Activated CD4-positive, alpha-beta memory T cell treated with anti-CD3 and anti-CD28 coated beads, Interleukin-2, amount 10 ng/mL, durations not matched to agents 7 days and 5 days (primary cell): Measurements from ENCODE around the gene PADI1. TPM values are rescaled to one million over a fixed set of nuclear protein-coding genes. Genes with fewer than 3 reads are reported as not detected.

ENCODE experiments used
- CTCF ChIA-PET: fragments of 350-600 bp; sonication (Branson Sonifier 250); formaldehyde crosslinking; loops from one replicate; lab custom pipeline; 2021; ENCODE audit warnings: antibody characterized with exemption, inconsistent platforms; lab: Charles Lee
- POLR2A ChIA-PET: fragments of 350-600 bp; sonication (Branson Sonifier 250); formaldehyde crosslinking; loops from one replicate; lab custom pipeline; 2021; ENCODE audit warnings: antibody characterized with exemption; lab: Charles Lee
- DNase-seq: peaks from one replicate; pipeline ENCODE4 v3.0.0-alpha.2; 2020
- H3K27ac Mint-ChIP-seq: one replicate; pipeline ENCODE4 v1.8.0; 2021; ENCODE audit warnings: mild to moderate bottlenecking, mixed read lengths
- H3K27me3 Mint-ChIP-seq: one replicate; pipeline ENCODE4 v1.8.0; 2021; ENCODE audit warnings: mixed read lengths
- H3K36me3 Mint-ChIP-seq: one replicate; pipeline ENCODE4 v1.8.0; 2021; ENCODE audit warnings: low read depth, mixed read lengths
- H3K4me1 Mint-ChIP-seq: one replicate; pipeline ENCODE4 v1.8.0; 2021; ENCODE audit warnings: mixed read lengths
- H3K4me3 Mint-ChIP-seq: one replicate; pipeline ENCODE4 v1.8.0; 2021; ENCODE audit warnings: mild to moderate bottlenecking, mixed read lengths
- H3K9me3 Mint-ChIP-seq: one replicate; pipeline ENCODE4 v1.8.0; 2021; ENCODE audit warnings: mixed read lengths
- total RNA-seq, 2 experiments: library from RNA; stranded (reverse); gene quantifications; one replicate each; pipeline ENCODE4 v1.2.3, GENCODE V29; 2021

PADI1 gene
- total RNA-seq, 2 experiments from 2014 or later: not detected

DNA sequence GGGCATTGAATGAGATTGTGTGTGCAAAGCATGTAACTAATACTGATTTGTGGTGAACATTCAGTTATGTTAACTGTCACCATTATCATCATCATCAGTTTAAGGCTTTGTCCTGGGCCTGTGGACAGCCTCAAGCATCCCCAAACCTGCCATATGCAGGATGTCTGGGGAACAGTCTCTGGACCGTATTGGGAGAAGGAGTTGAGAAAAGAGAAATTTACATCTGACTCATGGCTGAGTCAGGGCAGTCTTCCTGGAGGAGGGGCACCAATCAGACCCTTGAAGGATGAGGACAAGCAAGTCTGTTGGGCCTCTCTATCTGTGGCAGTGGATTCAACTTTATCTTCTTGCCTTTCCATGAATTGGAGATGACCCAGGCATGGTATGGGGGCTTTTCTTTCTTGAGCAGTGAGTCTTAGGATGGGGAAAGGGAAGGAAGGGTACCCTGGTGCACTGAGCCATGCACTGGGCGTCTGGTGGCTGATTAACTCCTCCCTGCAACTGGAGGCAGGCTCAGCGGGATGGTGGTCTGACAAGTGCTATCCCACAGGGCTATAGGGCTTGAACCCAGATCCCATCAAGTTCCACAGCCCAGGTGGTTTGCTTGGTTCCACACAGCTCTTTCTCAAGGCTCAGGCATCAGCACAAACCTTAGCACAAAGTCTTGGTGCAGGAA is 46.9 kb downstream of the PADI1 start:
- Mint-ChIP-seq H3K9me3 (no peaks in the 10 kb centered on the region), H3K4me3 (no peak overlapping the region), H3K4me1 (no peaks in the 10 kb centered on the region), H3K36me3 (no peaks in the 10 kb centered on the region), H3K27ac (no peak overlapping the region), H3K27me3 (no peaks in the 10 kb centered on the region)
- POLR2A ChIA-PET: no interaction called here
- DNase-seq: no peak
- CTCF ChIA-PET: no interaction called here

DNA sequence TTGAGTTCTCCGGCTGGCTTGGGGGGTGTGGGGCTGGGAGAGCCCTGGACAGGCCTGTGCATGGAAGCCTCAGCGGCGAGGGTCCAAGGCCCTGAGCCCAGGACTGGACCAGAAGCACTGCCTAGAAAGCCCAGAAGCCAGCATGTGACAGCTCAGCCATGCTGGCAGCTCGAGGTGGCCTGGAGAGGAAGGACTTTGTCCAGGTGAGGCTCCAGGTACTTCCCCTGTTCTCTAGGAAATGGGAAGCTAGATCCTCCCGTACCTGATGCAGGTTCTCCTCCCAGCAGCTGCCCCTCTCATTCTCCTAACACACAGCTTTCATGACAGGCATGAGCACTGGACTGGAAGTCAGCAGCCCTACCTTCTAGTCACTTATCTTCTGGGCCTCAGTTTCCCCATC is 50.4 kb downstream of the PADI1 start:
- H3K36me3 Mint-ChIP-seq: no peaks in the 10 kb centered on the region
- no peak for DNase-seq
- H3K4me1 Mint-ChIP-seq: no peaks in the 10 kb centered on the region
- H3K9me3 Mint-ChIP-seq: no peaks in the 10 kb centered on the region
- ChIA-PET CTCF (no interaction called here), POLR2A (no interaction called here)
- no peak overlapping the region for H3K4me3 Mint-ChIP-seq
- no peak overlapping the region for H3K27ac Mint-ChIP-seq
- no peaks in the 10 kb centered on the region for H3K27me3 Mint-ChIP-seq

DNA sequence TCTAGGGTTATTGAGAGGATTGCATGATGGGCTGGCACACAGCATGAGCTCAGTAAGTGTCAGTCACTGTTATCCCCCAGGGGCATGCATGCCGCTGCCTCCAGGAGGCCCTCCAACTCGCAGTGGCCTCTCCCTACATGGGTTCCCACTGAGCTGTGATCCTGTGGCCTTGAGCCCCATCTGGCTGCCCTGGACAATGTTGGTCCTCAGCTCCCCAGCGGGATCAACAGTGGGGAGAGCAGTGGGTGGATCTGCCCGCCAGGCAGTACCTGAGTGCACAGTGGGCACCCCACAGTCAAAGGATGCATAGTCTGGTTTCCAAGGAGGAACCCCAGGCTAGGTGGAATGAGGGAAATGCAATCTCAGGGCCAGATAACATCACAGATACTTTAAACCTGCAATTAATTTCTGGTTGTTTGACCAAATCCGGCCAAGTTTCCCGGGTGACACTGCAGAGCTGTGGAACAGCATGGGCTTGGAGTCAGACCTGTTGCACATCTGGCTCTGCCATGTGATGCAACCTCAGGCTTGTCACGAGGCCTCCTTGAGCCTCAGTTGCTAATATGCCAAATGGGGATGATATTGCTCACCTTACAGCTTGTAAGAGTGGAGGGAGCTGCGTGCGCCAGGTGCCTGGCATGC is 53.3 kb downstream of the PADI1 start:
- peaks cover 7% of the 10 kb centered on the region for H3K27me3 Mint-ChIP-seq
- POLR2A ChIA-PET: no interaction called here
- no peak overlapping the region for H3K4me3 Mint-ChIP-seq
- DNase-seq: no peak
- H3K27ac Mint-ChIP-seq: no peak overlapping the region
- no peaks in the 10 kb centered on the region for H3K4me1 Mint-ChIP-seq
- CTCF ChIA-PET: no interaction called here
- H3K9me3 Mint-ChIP-seq: no peaks in the 10 kb centered on the region
- H3K36me3 Mint-ChIP-seq: no peaks in the 10 kb centered on the region

DNA sequence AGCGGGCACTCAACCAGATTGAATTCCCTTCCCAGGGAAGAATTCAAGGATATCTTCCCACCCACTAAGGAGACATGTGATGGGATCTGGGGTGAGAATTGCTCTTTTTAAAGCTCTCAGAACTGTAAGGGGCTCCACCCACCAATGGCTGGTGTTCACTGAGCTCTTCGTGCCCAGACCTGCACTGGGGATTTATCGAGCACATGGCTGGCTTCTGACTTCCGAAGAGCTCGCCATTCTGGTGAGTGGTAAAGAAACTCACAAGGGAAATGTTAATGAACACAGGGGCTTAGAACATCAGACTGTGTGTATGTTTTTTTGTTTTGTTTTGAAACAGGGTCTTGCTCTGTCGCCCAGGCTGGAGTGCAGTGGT is 53.8 kb downstream of the PADI1 start:
- Mint-ChIP-seq H3K4me3 (no peak overlapping the region), H3K27ac (no peak overlapping the region), H3K4me1 (no peaks in the 10 kb centered on the region), H3K36me3 (no peaks in the 10 kb centered on the region), H3K27me3 (peaks cover 9% of the 10 kb centered on the region), H3K9me3 (no peaks in the 10 kb centered on the region)
- no peak for DNase-seq
- POLR2A ChIA-PET: no interaction called here
- CTCF ChIA-PET: no interaction called here

DNA sequence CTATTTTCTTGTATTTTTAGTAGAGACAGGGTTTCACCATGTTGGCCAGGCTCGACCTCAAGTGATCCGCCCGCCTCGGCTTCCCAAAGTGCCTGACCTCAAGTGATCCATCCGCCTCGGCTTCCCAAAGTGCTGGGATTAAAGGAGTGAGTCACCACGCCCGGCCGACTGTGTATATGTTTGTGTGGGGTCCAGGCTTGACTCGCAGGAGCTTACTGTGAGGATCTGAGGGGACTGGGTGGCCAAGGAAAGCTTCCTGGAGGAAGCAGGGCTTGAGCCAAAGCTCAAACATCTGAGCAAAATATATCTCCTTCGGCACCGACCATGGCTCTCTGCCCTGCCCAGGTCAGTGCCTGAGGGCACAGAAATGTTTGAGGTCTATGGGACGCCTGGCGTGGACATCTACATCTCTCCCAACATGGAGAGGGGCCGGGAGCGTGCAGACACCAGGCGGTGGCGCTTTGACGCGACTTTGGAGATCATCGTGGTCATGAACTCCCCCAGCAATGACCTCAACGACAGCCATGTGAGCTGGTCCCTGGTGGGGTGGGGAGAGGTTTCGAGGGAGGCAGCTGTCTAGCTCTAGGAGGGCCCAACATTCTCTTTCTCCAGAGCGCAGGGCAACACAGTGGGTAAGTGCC is 54.4 kb downstream of the PADI1 start:
- Mint-ChIP-seq H3K27me3 (peaks cover 12% of the 10 kb centered on the region), H3K4me1 (no peaks in the 10 kb centered on the region), H3K4me3 (no peak overlapping the region), H3K27ac (no peak overlapping the region), H3K36me3 (no peaks in the 10 kb centered on the region), H3K9me3 (no peaks in the 10 kb centered on the region)
- ChIA-PET POLR2A (no interaction called here), CTCF (no interaction called here)
- DNase-seq: no peak

DNA sequence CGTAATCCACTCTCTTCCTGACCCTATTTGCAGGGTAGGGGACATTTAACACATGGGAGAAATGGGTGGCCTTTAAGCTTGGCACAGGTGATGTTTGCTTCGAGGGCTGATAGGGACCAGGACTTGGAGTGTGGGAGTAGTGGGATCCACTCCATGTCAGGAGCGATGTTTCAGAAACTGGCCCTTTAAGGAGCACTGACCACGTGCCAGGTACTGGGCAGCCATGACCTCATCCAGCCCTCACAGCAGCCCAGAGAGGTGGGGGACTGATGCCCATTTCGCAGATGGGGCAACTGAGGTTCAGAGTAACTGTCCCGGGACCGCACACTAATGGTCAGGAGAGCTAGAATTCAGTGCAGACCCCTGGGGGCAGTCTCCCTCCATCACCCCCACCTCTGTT is 55.3 kb downstream of the PADI1 start:
- Mint-ChIP-seq H3K27me3 (peaks cover 13% of the 10 kb centered on the region), H3K27ac (no peak overlapping the region), H3K36me3 (no peaks in the 10 kb centered on the region), H3K9me3 (no peaks in the 10 kb centered on the region), H3K4me3 (no peak overlapping the region), H3K4me1 (no peaks in the 10 kb centered on the region)
- no peak for DNase-seq
- ChIA-PET POLR2A (no interaction called here), CTCF (no interaction called here)

DNA sequence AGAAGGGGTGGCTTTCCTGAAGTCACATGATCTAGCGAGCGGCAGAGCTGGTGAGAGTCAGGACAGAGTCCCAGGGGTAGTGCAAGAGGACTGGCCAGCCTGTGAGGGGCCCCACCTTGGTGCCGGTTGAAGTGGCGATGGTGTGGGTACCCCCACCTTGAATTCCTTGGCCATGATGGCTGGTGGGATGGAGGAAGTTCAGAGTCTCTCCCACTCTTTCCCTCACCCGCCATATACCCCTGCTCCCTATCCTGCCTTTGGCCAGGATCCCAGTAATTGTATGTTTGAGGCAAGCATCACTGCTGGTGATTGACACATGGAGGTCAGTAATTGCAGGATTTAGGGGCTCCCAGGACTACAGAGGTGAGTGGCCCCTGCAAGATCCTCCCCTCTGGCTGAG is 55.8 kb downstream of the PADI1 start:
- POLR2A ChIA-PET: no interaction called here

DNA sequence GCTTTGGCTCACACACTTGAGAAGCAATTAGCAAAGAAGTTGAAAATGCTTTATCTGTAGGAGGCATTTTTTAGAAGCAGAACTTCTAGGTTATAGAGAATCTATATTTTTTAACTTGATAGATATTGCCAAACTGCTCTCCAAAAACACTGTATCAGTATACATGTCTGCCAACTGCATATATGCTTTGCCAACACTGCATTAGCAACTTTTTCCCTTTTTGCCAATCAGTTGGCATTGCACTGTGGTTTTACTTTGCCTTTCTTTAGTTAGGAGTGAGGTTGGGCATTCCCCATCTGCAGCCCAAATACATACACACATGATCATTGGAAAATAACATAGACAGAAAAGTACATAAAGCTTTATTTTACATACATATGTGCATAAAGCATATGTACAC is 59.0 kb downstream of the PADI1 start:
- H3K9me3 Mint-ChIP-seq: no peaks in the 10 kb centered on the region
- H3K27ac Mint-ChIP-seq: no peak overlapping the region
- ChIA-PET CTCF (no interaction called here), POLR2A (no interaction called here)
- peaks cover 13% of the 10 kb centered on the region for H3K27me3 Mint-ChIP-seq
- no peaks in the 10 kb centered on the region for H3K36me3 Mint-ChIP-seq
- H3K4me1 Mint-ChIP-seq: no peaks in the 10 kb centered on the region
- H3K4me3 Mint-ChIP-seq: no peak overlapping the region
- no peak for DNase-seq

More for the DNA sequence above, 55.8 kb downstream of the PADI1 start:
- no peak for DNase-seq
- no peaks in the 10 kb centered on the region for H3K4me1 Mint-ChIP-seq
- H3K27ac Mint-ChIP-seq: no peak overlapping the region
- H3K9me3 Mint-ChIP-seq: no peaks in the 10 kb centered on the region
- peaks cover 13% of the 10 kb centered on the region for H3K27me3 Mint-ChIP-seq
- no peaks in the 10 kb centered on the region for H3K36me3 Mint-ChIP-seq
- H3K4me3 Mint-ChIP-seq: no peak overlapping the region
- CTCF ChIA-PET: no interaction called here

DNA sequence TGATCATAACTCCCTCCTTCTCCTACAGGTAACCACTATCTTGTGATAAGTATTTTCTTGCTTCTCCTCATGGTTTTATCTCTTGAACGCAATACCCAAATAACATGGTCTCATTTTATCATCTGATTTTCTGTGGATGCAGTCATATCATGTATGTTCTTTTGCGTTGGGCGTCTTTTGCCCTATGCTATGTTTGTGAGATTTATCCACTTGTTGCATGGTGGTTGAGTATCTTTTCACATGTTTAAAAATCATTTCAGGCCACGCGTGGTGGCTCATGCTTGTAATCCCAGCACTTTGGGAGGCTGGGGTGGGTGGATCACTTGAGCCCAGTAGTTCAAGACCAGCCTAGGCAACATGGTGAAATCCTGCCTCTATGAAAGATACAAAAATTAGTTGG is 59.5 kb downstream of the PADI1 start:
- ChIA-PET POLR2A (no interaction called here), CTCF (no interaction called here)
- no peak overlapping the region for H3K27ac Mint-ChIP-seq
- H3K27me3 Mint-ChIP-seq: peaks cover 13% of the 10 kb centered on the region
- H3K36me3 Mint-ChIP-seq: no peaks in the 10 kb centered on the region
- H3K4me3 Mint-ChIP-seq: no peak overlapping the region
- H3K4me1 Mint-ChIP-seq: no peaks in the 10 kb centered on the region
- H3K9me3 Mint-ChIP-seq: no peaks in the 10 kb centered on the region
- no peak for DNase-seq

DNA sequence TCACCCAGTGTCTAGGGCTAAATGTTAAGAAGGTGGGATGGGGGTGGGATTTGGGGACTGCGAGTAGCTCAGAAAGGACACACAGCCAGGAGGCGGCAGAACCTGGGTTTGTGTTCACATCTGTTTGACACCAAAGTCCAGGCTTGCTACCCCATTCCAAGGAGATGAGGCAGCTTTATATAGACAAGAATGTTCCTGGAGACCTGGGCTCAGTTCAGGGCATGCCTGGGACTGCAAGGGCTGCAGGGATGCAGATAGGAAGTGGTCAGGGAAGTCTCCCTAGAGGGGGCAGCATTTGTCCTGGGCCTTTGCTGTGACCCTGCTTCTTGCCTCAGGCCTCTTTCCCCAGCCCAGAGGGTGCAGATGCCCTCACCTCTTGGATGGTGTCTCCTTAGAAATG is 60.2 kb downstream of the PADI1 start:
- H3K27me3 Mint-ChIP-seq: peaks cover 13% of the 10 kb centered on the region
- H3K36me3 Mint-ChIP-seq: no peaks in the 10 kb centered on the region
- H3K4me3 Mint-ChIP-seq: no peak overlapping the region
- no peak overlapping the region for H3K27ac Mint-ChIP-seq
- ChIA-PET CTCF (no interaction called here), POLR2A (no interaction called here)
- DNase-seq: no peak
- H3K9me3 Mint-ChIP-seq: no peaks in the 10 kb centered on the region
- no peaks in the 10 kb centered on the region for H3K4me1 Mint-ChIP-seq

DNA sequence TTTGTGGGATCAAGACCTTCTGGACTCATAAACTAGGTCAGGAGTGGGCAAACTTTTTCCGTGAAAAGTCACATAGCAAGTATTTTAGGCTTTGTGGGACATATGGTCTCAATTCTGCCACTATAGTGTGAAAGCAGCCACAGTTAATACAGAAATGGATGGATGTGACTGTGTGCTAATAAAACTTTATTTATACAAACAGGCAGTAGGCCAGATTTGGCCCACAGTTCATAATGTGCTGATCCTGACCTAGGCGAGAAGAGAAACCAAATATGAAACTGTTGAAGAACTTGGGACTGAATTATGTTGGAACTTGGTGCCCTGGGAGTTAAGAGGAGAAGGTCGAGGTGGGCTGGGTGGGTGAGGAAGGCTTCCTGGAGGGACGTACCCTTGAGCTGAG is 61.0 kb downstream of the PADI1 start:
- CTCF ChIA-PET: no interaction called here
- POLR2A ChIA-PET: no interaction called here
- no peaks in the 10 kb centered on the region for H3K4me1 Mint-ChIP-seq
- no peaks in the 10 kb centered on the region for H3K36me3 Mint-ChIP-seq
- DNase-seq: no peak
- no peak overlapping the region for H3K27ac Mint-ChIP-seq
- H3K4me3 Mint-ChIP-seq: no peak overlapping the region
- peaks cover 13% of the 10 kb centered on the region for H3K27me3 Mint-ChIP-seq
- no peaks in the 10 kb centered on the region for H3K9me3 Mint-ChIP-seq

DNA sequence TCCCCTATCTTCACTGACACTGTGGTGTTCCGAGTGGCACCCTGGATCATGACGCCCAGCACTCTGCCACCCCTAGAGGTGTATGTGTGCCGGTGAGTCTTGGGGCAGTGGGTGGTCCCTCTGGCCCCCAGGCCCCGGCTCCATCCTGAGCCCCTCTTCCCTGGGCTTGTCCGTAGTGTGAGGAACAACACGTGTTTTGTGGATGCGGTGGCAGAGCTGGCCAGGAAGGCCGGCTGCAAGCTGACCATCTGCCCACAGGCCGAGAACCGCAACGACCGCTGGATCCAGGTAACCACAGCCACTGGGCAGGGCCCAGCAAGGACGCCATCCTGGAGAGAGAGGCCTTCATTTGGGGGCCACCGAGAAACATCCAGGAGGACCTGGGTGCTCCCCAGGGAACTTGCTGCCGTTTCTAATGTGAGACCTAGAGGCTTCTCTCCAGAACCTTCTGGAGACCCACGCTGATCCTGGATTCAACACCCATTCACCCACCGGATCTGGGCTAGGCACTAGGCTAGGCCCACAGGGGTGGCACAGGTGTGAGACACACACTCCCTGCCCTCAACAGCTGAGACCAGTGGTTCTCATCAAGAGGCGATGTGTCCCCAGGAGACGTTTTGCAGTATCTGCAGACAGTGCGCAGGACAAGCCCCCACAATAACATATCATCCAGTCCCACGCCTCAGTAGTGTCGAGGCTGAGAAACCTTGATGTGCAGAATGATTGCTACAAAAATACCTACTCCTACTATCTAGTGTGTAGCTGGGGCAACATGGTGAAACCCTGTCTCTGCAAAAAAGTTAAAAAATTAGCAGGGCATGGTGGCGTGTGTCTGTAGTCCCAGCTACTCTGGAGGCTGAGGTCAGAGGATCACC is 66.2 kb downstream of the PADI1 start:
- Mint-ChIP-seq H3K9me3 (no peaks in the 10 kb centered on the region), H3K36me3 (no peaks in the 10 kb centered on the region), H3K27ac (no peak overlapping the region), H3K27me3 (peaks cover 6% of the 10 kb centered on the region), H3K4me1 (no peaks in the 10 kb centered on the region), H3K4me3 (no peak overlapping the region)
- ChIA-PET POLR2A (no interaction called here), CTCF (interaction anchor here (0.7 kb wide), 1 partner anchor 139 kb away, joined by 3 read pairs; no protein-coding TSS in a partner anchor)
- DNase-seq: no peak

DNA sequence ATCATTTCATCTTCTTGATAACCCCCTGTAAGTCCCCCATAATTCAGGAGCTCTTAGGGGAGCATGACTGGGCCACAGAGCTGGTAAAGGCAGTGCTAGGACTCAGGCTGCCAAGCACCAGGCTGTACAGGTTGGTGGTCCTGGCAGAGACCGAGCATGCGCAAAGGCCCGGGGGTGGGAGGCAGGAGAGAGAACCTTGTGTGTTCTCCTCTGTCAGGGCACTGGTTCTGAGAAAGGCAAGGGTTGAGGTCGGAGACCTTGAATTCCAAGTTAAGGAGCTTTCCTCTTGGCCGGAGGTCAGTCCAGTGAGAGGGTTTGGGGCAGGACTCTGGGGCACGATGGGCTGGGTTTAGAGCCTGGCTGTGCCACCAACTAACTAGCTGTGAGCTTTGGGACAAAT is 67.1 kb downstream of the PADI1 start:
- Mint-ChIP-seq H3K27ac (no peak overlapping the region), H3K36me3 (no peaks in the 10 kb centered on the region), H3K27me3 (peaks cover 6% of the 10 kb centered on the region), H3K4me3 (no peak overlapping the region), H3K9me3 (no peaks in the 10 kb centered on the region), H3K4me1 (no peaks in the 10 kb centered on the region)
- DNase-seq: no peak
- POLR2A ChIA-PET: no interaction called here
- CTCF ChIA-PET: interaction anchor here (0.8 kb wide), 1 partner anchor 14 kb away, joined by 3 read pairs; no protein-coding TSS in a partner anchor
